Hematopoietic multipotent progenitor cell treated with erythropoietin and hydrocortisone succinate and interleukin-3 and kit ligand, for 15 days (in vitro differentiated cells): ENCODE results near the gene B3GNT2.
A peak's percentile ranks its signal among the peaks of the same experiment; 100 is the strongest.

ENCODE experiments used
- DNase-seq: peaks from one replicate; pipeline ENCODE4 v3.0.0-alpha.2; 2015; ENCODE audit warnings: low spot score

B3GNT2 gene

DNA sequence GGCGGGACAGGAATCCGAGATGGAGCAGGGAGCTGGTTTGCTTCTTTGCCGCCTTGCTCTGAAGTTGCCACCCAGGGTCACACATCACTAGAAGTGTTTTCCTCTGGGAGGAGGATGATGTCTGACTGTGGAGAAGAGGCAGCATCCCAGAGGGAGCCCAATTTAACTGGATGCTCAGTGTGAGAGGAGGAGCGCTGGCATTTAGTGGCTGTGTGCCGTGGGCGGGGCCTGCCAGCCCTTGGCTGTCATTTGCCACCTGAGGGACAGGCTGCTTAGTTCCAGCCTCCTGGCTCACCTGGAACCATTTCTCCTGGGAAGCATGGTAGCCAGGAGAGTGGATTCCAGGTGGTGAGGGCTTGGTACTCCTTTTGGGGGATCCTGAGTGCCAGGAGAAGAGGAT lies 9.6 kb downstream of the B3GNT2 start:
- DNase-seq, result no peak

DNA sequence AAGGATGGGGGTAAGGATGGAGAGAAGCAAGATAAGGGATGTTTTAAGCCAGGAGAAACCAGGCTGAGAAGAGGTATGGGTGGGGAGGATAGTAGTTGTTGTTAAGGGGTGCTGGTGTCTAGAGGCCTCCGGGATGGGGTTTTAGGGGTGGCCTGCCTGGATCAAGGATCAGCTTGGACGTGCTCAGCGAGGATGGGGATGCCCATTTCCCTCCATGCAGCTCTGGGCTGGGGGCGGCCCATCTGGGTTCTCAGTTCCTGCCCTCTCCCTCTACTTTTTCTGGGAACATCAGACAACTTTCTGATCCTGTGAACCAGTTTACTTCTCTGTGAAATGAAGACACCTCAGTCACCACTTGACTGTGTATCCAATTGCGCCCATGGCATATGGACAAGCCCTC lies 10.1 kb downstream of the B3GNT2 start:
- no peak for DNase-seq

DNA sequence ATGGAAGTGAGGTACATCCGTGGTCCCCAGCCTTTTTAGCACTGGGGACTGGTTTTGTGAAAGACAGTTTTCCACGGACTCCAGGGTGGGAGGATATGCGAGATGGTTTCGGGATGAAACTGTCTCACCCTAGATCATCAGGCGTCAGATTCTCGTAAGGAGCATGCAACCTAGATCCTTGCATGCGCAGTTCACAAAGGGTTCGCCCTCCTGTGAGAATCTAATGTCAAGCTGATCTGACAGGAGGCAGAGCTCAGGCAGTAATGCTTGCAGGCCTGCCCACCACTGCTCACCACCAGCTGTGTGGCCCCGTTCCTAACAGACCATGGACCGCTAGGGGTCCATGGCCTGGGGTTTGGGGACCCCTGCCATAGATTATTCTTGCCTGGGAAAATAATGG lies 11.6 kb downstream of the B3GNT2 start:
- no peak for DNase-seq

DNA sequence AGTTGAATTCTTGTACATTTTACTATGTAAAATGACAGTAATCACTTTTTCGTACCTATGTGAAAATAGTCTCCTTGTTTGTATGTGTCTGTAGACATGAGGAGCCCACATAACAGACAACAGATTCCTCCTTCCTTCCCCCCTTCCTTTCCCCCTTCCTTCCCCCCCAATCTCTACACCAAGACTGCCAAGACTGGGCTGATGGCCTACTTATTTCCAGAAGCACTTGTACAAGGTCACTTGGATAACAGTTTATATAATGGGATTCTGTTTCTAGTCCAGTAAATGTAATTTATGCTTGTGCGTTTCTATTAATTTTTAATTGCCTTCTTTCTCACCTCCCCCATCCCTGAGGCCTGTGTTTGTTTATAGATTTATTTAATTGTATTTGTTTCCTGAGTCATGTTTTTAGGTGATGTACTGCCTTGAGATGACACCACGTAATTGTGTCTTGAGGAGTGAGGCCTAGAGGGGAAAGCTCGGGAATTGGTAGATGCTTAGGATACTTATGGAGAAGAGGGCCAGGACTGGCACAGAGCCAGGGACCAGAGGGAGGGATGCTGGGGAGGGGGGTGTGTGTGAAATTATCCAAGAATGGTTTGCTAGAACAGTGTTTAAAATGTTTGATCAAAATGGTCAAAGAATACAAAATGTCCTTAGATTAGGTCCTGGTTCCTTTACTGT lies 12.3 kb downstream of the B3GNT2 start:
- no peak for DNase-seq

DNA sequence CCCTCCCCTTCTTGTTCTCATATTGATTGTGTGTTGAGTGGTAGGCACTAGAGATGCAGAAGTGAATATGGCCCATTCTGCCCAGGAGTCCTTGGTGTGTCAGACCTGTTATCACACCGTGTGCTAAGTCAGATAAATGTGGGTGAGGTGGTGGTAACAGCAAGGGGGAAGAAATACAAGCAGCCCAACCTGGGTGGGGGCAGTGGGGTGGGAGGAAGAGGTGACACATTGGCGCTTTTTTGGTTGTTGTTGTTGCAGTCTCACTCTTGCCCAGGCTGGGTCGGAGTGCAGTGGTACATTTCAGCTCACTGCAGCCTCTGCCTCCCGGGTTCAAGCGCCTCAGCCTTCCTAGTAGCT lies 12.8 kb downstream of the B3GNT2 start:
- DNase-seq, result peak; percentile 38

DNA sequence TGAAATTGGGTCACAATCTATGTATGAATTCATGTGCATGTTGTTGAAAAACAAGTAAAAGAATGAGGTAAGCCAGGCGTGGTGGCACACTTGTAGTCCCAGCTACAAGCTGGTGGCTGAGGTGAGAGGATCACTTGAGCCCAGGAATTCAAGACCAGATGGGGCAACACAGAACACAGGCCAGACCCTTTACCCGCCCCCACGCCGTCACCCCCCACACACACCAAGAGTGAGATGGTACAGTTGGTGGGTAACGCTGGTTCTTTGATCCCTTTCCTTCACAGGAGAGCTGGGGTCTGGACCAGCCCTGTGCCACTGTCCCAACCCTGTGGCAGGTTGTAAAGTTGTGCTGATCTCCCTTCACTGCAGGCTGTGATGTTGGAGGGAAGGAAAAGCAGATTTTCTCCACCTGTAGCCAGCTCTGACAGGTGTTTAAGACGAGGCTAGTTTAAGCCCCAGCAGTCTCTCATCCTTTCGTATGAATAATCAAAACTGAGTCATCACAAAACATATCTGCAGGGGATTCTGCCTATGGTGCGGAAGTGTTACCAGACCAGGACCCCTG lies 13.6 kb downstream of the B3GNT2 start:
- no peak for DNase-seq

DNA sequence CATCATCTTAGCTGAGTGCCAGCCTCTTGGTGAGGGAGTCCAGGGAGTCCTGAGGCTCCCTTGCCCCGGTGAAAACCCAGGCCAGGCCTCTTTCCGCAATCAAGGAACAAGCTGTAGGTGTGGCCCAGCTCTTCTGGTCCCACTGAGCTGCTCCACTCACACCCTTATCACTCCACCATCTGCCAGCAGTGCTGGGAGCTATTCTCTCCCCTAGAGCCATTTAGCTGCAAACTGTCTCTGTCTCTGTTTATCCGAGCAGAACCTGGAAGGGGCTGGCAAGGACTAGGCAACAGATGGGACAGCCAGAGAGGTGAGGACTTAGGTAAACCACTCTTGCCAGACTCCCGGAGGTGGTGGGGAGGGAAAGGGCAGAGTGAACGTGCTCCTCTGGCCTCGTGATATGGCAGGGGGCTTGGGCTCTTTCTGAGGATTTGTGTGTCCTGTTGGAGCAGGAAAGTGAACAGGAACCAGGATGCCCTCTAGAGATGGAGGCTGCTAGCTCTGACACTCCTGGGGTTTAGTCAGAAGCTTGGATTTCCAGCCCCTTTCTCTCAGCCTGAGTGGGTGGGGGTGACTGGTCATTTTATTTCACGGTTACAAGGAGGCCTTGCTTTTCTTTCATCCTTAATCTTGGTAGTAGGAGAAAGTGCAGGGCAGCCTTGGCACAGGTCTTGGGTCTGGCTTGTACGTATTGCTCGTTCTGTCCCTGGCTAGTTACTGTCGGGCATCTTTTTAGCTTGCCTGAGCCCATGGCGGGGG lies 19.6 kb downstream of the B3GNT2 start:
- DNase-seq, result peak; percentile 46

DNA sequence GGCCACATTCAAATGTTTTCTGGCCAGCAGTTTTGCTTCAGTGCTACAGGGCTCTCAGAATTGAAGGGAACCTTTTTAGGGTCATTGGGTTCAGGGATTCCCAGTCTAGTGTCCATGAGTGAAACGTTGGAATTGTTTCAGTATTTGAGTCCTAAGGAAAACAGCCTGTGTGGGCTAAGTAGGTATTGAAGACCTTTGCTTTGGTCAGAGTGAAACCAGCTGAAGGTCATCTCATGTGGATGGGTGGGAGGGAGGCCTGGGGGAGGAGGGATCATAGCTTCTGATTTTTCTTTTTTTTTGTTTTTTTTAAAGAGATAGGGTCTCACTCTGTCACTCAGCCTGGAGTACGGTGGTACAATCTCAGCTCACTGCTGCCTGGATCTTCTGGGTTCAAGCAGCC lies 20.2 kb downstream of the B3GNT2 start:
- DNase-seq, result no peak

DNA sequence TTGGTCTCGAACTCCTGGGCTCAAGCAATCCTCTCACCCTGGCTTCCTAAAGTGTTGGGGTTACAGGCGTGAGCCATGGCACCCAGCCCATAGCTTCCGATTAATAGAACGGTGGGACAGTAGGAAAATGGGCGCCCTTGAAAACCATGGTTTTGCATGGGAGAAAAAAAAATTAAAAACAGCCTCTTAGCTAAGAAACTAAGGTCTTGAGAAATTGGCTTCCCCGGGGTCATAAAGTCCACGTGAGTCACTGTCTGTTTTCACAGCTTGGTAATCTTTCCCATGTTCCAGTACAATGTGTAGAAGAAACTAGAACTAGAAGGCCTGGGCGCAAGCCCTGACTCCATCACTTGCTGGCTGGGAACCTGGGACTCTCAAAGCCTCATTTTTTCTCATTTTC lies 20.7 kb downstream of the B3GNT2 start:
- no peak for DNase-seq

DNA sequence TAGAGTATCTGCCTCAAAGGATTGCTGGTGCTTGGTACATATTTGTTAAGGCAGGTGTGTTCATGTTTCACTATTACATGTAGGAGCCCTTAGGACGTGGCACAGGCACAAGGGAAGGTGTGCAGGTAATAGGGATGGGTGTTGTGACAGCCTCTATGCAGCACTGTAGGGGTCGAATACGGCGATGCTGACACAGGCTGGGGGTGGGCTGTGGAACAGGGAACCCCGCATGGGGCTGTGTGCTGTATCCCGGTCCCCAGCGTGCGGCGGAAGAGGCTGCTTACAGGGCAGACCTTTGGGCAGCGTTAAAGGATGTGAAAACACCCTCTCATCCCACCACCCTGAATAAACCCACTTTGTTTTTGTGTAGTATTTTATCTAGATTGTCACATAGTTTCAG lies 21.5 kb downstream of the B3GNT2 start:
- DNase-seq, result no peak

DNA sequence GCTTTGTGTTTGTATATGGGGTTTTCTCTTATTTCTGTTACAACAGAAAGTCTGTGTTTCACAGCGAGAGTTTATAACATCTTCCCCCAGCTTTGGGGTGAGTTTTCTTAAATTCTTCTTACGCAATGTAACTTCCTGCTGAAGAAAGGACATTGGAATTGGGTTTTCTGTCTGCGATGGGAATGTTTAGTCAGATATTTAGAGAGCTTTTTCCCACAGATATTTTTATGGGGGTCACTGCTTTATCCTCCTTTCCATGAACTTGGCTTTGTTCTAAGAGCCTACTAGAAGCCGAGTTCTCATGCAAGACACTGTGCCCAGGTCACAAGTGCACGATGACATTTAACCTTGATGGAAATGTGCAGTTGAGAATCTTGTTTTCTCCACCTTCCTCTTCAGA lies 22.1 kb downstream of the B3GNT2 start:
- no peak for DNase-seq

DNA sequence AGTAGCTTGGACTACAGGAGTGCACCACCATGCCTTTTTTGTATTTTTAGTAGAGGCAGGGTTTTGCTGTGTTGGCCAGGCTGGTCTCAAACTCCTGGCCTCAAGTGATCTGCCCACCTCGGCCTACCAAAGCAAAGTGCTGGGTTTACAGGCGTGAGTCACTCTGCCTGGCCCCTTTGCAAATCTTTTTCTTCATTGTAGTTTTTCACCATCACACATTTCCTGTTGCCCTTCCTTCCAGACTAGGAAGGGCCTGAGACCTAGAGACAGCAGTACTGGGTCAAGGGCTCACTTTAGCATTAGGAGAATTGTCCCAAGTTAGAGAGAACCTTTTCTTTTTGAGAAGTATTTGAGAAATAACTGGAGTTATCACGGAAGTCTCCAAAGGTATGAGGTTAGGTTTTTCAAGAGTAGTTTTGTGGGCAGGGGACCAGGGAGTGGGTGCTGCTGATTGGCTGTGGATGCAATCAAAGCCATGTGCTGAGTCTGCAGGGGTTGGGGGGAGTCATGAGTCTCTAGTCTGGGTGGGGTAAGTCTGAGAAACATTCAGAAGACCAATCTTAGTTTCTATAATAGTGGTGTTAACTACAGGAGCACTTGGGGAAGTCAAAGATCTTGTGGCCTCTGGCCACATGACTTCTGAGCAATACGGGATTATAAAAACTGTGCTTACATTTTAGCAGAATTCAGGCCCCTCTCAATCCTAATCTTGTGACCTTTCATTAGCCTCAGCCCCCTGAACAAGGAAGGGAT lies 23.7 kb downstream of the B3GNT2 start:
- no peak for DNase-seq

DNA sequence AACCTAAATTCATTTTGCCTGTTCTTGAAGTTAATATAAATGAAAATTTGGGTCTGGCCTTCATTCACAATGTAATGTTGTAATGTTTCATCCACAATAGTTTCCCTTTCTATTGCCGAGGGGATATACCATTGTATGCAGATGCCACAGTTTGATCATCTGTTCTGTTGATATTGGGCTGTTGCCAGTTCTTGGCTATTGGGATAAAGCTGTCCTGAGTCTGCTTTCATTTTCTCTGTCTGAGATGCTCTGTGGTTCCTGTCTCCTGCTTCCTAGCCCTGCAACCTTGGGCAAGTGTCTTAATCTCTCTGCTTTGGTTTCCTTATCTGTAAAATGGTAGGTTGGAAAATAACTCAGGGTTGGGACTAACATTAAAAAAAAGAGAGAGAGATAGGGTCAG lies 25.2 kb downstream of the B3GNT2 start:
- no peak for DNase-seq

DNA sequence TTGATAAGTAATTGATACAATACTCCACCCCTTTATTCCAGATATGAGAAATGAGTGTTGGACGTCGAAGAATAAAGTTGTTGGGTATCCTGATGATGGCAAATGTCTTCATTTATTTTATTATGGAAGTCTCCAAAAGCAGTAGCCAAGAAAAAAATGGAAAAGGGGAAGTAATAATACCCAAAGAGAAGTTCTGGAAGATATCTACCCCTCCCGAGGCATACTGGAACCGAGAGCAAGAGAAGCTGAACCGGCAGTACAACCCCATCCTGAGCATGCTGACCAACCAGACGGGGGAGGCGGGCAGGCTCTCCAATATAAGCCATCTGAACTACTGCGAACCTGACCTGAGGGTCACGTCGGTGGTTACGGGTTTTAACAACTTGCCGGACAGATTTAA lies 26.3 kb downstream of the B3GNT2 start:
- DNase-seq, result no peak

DNA sequence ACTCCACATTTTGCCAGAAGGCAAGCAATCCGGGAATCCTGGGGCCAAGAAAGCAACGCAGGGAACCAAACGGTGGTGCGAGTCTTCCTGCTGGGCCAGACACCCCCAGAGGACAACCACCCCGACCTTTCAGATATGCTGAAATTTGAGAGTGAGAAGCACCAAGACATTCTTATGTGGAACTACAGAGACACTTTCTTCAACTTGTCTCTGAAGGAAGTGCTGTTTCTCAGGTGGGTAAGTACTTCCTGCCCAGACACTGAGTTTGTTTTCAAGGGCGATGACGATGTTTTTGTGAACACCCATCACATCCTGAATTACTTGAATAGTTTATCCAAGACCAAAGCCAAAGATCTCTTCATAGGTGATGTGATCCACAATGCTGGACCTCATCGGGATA lies 26.8 kb downstream of the B3GNT2 start:
- DNase-seq, result no peak

DNA sequence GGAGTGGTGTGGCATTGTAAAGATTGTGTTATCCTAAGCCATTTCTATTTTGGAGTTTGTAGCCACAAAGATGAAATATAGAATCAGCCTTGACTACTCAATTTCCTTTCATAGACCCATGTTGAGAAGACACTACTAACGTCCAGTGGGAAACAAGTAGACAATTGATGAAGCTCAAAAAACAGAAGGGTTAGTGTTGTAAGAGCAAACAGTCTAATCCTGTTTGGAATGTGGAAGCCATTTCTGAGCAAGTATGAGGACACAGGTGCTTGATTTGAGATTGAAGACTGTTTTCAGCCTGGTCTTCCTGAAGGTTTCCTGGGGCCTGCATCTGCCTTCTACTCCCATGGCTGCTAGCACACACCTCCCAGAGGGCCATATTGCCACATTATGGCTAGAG lies 29.1 kb downstream of the B3GNT2 start:
- DNase-seq, result no peak

DNA sequence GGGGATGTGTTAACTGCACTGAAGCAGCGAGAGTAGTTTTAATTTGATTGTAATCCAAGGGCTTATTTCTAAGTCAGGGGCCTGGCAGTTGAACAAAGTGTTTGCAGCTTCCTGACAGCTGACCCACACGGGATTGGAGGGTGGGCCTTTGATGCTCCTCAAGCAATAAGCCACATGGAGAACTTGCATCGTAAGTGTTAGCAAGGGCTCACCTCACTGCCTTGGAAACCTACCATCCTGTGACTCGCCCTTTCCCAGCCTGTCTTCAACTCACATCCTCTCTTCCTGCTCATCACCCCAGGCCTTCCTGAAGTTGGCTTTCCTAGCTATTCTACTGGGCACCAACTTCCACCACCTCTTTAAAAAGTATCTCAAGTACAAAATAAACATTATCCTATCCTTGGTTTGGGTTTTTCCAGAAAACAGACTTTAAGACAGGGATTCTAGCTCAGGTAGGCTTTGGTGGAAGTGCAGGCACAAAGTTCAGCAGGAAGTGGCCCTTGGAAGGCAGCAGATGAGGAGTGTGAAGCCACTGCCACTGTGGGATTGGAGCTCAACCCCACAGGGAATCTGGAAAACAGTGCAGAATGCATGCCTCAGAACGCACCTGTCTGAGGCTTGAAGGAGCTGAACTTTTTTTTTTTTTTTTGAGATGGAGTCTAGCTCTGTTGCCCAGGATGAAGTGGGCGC lies 31.6 kb downstream of the B3GNT2 start:
- no peak for DNase-seq

DNA sequence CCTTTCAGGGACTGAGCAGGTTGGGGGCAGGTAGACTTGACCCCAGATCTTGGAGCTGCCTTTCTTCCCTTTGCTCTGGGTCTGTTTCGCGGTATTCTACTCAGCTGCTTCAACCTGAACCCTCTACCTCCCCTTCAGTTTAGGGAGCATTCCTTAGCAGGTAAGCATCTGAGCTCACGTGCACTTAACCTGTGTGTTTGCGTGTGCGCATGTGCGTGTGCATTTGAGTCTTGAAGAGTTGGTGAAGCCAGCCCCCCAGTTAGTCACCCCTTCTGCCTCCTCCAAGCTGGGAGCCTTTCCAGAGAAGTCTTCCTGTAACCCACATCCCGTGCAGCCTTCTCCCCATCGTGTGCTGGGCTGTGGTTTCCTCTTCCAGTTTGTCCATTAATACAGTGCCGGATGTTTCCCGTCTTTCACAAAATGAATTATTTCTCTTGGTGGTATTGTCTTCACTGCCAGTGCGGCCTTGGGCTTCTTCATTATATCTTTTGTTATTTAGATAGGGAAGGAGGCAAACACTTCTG lies 33.2 kb downstream of the B3GNT2 start:
- no peak for DNase-seq

DNA sequence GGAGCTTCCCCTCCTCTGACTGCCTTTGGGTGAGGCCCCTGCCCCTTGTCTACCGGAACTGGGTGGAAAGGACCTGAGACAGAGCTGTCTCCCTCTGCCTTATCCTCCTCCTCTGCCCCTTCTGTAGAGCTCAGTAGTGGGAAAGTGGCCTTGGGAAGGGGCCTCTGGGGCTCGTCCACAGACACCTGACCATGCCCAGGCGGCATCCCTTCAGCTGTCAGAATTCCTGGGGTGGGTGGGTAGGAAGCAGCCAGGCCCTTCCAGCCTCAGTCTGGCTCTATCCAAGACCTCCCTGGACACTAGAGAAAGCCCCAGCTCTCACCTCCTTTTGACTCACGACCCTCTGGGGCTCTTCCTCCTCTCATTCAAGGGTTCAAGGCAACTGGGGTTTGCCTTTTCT lies 35.6 kb downstream of the B3GNT2 start:
- no peak for DNase-seq

DNA sequence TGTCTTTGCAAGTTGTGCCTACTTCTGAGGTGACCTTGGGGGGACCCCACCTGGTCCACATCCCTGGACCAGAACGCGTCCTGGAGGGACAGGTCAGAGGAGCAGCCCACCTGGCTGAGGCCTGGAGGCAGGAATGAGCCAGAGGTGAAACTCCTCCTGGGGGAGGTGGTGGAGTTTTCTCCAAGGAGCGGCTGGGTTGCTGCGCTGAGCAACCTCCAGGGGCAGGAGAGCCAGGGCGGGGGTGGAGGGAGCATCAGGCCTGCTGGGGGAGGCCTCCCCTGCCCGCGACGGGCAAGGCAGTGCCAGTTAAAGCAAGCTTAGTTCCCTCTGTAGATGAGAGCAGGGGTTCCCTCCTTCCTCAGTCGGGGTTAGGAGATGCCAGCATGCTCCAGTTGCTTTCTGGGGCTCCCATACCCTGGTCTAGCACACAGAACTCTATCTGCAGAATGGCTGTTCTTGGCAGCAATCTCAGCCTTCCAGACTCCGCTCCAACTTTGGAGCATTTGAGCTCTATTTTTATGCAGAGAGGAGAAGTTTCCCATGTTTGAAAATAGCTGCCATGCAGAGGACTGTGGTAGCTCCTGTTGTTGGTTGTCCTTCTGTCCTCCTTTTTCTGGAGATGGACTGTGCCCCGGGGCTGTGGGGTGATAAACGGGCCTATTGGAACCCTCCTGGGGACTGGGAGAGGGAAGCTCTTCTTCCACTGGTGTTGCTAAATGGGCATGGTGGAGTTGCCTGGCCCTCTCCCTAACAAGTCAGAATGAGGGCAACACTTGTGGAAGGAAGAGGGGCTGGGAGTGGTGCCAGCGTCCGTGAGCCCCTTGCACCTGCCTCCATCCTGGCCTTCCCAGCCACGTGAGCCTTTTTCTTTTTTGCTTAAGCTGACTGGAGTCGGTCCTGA lies 39.1 kb downstream of the B3GNT2 start:
- DNase-seq, result no peak

DNA sequence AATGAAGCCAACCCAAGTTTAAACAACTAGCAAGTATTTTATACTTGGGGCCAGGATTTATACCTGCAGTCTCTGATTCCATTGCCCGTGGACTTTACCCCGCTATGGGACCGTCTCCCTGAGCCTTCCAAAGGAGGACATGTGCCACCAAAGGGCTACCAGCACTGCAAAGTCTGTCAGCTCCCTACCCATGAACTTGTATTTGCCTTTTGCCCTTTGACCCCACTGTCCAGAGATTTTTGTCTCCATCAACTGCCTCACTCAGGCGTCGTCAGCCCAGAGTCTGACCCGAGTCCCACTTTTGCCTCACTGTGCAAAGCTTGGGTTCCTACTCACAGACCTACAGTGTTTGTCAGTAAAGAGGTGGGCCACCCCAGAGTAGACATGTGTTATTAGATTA lies 40.6 kb downstream of the B3GNT2 start:
- DNase-seq, result no peak
